Measurements from ENCODE around the gene ODF2L.

- TF ChIP-seq, protein P1, sequence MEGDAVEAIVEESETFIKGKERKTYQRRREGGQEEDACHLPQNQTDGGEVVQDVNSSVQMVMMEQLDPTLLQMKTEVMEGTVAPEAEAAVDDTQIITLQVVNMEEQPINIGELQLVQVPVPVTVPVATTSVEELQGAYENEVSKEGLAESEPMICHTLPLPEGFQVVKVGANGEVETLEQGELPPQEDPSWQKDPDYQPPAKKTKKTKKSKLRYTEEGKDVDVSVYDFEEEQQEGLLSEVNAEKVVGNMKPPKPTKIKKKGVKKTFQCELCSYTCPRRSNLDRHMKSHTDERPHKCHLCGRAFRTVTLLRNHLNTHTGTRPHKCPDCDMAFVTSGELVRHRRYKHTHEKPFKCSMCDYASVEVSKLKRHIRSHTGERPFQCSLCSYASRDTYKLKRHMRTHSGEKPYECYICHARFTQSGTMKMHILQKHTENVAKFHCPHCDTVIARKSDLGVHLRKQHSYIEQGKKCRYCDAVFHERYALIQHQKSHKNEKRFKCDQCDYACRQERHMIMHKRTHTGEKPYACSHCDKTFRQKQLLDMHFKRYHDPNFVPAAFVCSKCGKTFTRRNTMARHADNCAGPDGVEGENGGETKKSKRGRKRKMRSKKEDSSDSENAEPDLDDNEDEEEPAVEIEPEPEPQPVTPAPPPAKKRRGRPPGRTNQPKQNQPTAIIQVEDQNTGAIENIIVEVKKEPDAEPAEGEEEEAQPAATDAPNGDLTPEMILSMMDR (conservative IDR thresholded peaks at IDR 0.05): no peak
- TF ChIP-seq ZFX (IDR thresholded peaks at IDR 0.05): no peak
These were observed 39.9 kb upstream of the ODF2L start for GRCh38 chr1:86436041-86436440.

Measured in C4-2B (cell line).